Activated CD8-positive, alpha-beta memory T cell treated with anti-CD3 and anti-CD28 coated beads for 36 hours (primary cell): Measurements from ENCODE around the gene ROM1. TPM values are rescaled to one million over a fixed set of nuclear protein-coding genes. Genes with fewer than 3 reads are reported as not detected.

ENCODE experiments used
- CTCF ChIA-PET: fragments of 350-600 bp; sonication (Branson Sonifier 250); formaldehyde crosslinking; loops from one replicate; lab custom pipeline; 2021; ENCODE audit warnings: antibody characterized with exemption; lab: Charles Lee
- POLR2A ChIA-PET: fragments of 350-600 bp; sonication (Branson Sonifier 250); formaldehyde crosslinking; loops from one replicate; lab custom pipeline; 2021; ENCODE audit warnings: antibody characterized with exemption; lab: Charles Lee
- total RNA-seq, 2 experiments: library from RNA; stranded (reverse); gene quantifications; one replicate each; pipeline ENCODE4 v1.2.3, GENCODE V29; 2021

ROM1 gene
- total RNA-seq, 2 experiments from 2014 or later: 3.0 to 3.2 TPM

DNA sequence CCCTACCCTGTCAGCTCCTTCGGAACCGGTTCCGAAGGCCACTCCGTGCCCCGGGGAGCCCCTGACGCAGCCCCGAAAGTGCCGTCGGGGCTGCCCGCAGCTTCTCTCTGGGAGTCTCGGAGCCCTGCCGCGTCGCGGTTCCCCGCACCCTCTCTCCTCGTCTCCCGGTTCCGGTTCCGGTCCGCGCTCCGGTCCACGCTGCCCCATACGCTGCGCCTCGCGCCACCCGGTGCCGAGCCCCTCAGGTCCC is 12.0 kb upstream of the ROM1 start:
- ChIA-PET CTCF (interaction anchor here (1.1 to 3.0 kb wide), 4 partner anchors 9 to 176 kb away, joined by 3 to 28 read pairs (median 12); partner anchors contain the start of gene TUT1), POLR2A (interaction anchor here (0.5 to 3.2 kb wide), 14 partner anchors 9 to 283 kb away, joined by 3 to 44 read pairs (median 6); partner anchors contain the start of genes B3GAT3, C11orf98, CSKMT and EEF1G)

GRCh38 chr11:62601372-62602140 is 11.5 kb upstream of the ROM1 start, which contains the start of gene MTA2:
TSS of gene MTA2 (minus strand) at chr11:62601865. CDS start at chr11:62601450, 415 bp downstream.
- ChIA-PET CTCF (interaction anchor here (1.1 to 3.0 kb wide), 4 partner anchors 9 to 177 kb away, joined by 3 to 28 read pairs (median 12); partner anchors contain the start of gene TUT1), POLR2A (interaction anchor here (0.5 to 3.2 kb wide), 14 partner anchors 10 to 283 kb away, joined by 3 to 44 read pairs (median 6); partner anchors contain the start of genes B3GAT3, C11orf98, CSKMT and EEF1G)

DNA sequence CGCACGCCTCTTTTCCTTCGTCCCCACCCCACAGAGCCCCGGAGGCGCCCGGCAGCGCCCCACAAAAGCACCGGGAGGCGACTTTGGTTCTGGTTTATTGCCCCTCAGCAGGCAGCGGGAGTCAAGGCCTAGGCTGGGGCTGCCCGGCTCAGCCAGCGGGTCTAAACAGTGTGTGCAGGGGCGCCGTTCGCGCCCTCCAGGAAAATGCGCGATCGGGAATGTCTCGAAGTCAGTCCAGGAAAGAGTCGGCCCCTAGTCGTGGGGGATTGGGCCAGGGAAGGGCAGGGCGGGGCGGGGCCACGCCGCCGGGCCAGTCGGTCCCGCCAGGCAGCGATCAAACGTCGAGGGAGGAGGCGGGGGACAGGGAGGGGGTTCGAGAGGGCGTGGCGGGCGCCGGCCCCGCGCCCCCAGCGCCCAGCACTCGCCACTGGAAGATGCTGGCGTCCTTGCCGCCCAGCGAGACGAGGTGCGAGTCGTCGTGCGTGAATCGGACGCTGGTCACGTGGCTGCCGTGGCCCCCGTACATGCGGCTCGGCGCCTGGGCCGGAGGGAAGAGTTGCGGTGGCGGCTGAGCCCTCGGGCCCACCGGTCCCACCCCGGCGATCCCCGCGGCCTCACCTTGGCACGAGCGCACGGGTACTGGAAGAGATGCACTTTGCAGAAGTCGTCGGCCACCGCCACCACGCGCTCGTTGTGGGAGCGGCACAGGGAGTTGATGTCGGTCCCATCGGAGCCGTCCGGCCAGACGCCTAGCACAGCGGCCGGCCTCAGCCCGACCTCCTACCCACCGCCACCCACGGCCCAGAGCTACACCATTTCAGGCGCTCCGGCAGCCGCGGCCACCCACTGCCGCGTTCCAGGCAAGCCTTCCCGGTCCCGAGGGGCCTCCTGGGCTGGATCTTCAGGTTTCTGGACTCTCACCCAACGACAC is 10.7 kb upstream of the ROM1 start:
- POLR2A ChIA-PET: interaction anchor here (0.6 to 3.2 kb wide), 11 partner anchors 9 to 239 kb away, joined by 3 to 44 read pairs (median 6); partner anchors contain the start of genes B3GAT3, C11orf98, CSKMT and EEF1G

GRCh38 chr11:62603072-62603408 is 10.0 kb upstream of the ROM1 start:
- ChIA-PET POLR2A (interaction anchor here (0.6 to 0.7 kb wide), 2 partner anchors 10 to 251 kb away, joined by 3 read pairs; partner anchors contain the start of gene ROM1), CTCF (interaction anchor here (1.8 kb wide), 1 partner anchor 12 kb away, joined by 7 read pairs; the partner anchor contains the start of gene TUT1)

More for the DNA sequence above, 10.7 kb upstream of the ROM1 start:
- CTCF ChIA-PET: interaction anchor here (1.8 to 3.0 kb wide), 3 partner anchors 8 to 11 kb away, joined by 7 to 28 read pairs (median 17); partner anchors contain the start of gene TUT1

- POLR2A ChIA-PET: no interaction called here
- CTCF ChIA-PET: interaction anchor here (1.8 kb wide), 1 partner anchor 12 kb away, joined by 7 read pairs; the partner anchor contains the start of gene TUT1
Observed at GRCh38 chr11:62603776-62604299, 9.2 kb upstream of the ROM1 start.

- CTCF ChIA-PET: interaction anchor here (1.4 to 1.8 kb wide), 2 partner anchors 13 kb away, joined by 4 to 7 read pairs; partner anchors contain the start of gene TUT1
- POLR2A ChIA-PET: no interaction called here
Observed at GRCh38 chr11:62604460-62605120, 8.5 kb upstream of the ROM1 start.

DNA sequence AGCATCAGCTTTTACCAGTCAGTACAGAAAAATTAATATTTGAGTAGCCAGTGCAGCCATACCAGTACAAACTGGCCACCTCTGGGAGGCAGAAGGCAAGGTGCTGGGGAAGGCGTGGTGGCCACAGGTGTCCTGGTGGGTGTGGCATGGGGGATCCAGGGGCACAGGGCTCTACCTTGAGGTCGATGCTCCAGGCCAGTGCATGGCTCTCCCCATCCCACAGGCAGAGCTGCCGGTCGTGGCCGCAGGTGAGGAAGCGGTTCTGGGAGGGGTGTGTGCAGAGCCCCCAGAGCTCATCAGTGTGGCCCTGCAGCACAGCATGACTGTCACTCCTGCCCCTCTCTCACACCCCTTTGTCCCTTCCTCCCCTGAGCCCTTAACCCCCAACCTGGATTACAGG is 7.6 kb upstream of the ROM1 start:
- ChIA-PET POLR2A (no interaction called here), CTCF (interaction anchor here (1.0 to 1.4 kb wide), 2 partner anchors 14 to 18 kb away, joined by 3 to 4 read pairs; partner anchors contain the start of gene TUT1)

GRCh38 chr11:62605902-62606301 is 7.2 kb upstream of the ROM1 start:
- POLR2A ChIA-PET: no interaction called here
- CTCF ChIA-PET: interaction anchor here (1.0 to 1.4 kb wide), 2 partner anchors 14 to 18 kb away, joined by 3 to 4 read pairs; partner anchors contain the start of gene TUT1

- POLR2A ChIA-PET: interaction anchor here (0.8 kb wide), 1 partner anchor 16 kb away, joined by 3 read pairs; the partner anchor contains the start of gene TUT1
- CTCF ChIA-PET: interaction anchor here (6.1 kb wide), 1 partner anchor 15 kb away, joined by 46 read pairs; the partner anchor contains the start of gene TUT1
Observed at GRCh38 chr11:62607714-62608113, 5.3 kb upstream of the ROM1 start.

GRCh38 chr11:62608776-62609175 is 4.3 kb upstream of the ROM1 start:
- ChIA-PET POLR2A (no interaction called here), CTCF (interaction anchor here (6.1 kb wide), 1 partner anchor 16 kb away, joined by 46 read pairs; the partner anchor contains the start of gene TUT1)

GRCh38 chr11:62610403-62610802 is 2.7 kb upstream of the ROM1 start:
- CTCF ChIA-PET: interaction anchor here (0.5 to 6.1 kb wide), 7 partner anchors 10 to 257 kb away, joined by 3 to 46 read pairs (median 4); partner anchors contain the start of genes MTA2 and TUT1
- POLR2A ChIA-PET: interaction anchor here (4.0 kb wide), 1 partner anchor 55 kb away, joined by 12 read pairs; the partner anchor contains the start of genes C11orf98 and CSKMT

DNA sequence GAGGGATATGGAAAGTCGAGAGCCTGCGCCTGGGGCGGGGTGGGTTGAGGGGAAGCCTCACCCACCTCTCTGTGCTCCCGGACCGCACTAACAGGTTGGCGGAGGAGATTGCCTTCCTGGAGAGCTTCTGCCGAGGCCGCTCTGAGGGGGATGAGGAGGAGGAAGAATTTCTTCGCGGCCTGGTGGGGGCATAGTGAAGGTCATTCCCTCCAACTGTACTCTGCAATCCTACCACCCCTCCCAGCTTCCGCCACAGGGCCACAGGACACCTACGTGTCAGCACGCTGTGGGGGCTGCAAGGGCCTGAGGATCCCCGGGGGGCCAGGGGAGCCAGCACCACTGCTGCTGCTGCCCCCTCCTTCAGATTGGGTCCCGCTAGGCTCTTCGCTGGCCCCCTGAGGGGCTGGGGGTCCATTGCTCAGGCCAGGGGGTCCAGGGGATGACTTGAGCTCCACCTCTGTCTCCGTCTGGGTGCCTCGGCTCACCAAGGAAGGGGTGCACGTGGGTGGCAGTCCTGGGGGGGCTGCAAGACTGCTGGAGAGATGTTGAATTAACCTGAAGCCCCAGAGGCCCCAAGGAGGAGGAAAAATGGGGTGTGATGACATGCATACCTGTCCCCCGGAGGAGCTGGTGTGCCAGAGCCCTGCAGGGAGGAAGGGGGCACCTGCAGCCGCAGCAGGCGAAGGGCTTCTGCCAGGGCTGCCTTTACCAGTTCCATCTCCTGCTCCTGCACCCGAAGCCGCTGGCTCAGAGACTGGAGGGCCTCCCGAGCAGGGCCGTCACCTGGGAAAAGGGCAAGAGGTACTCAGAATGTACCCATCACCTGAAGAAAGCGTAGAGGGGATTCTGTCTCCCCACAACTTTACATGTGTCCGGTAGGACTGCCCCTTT is 2.0 kb upstream of the ROM1 start:
- POLR2A ChIA-PET: interaction anchor here (1.0 to 4.0 kb wide), 5 partner anchors 10 to 54 kb away, joined by 3 to 14 read pairs (median 12); partner anchors contain the start of genes C11orf98, CSKMT, MTA2 and TUT1
- CTCF ChIA-PET: interaction anchor here (0.5 to 6.1 kb wide), 14 partner anchors 10 to 256 kb away, joined by 3 to 46 read pairs (median 4); partner anchors contain the start of genes B3GAT3, MTA2 and TUT1

DNA sequence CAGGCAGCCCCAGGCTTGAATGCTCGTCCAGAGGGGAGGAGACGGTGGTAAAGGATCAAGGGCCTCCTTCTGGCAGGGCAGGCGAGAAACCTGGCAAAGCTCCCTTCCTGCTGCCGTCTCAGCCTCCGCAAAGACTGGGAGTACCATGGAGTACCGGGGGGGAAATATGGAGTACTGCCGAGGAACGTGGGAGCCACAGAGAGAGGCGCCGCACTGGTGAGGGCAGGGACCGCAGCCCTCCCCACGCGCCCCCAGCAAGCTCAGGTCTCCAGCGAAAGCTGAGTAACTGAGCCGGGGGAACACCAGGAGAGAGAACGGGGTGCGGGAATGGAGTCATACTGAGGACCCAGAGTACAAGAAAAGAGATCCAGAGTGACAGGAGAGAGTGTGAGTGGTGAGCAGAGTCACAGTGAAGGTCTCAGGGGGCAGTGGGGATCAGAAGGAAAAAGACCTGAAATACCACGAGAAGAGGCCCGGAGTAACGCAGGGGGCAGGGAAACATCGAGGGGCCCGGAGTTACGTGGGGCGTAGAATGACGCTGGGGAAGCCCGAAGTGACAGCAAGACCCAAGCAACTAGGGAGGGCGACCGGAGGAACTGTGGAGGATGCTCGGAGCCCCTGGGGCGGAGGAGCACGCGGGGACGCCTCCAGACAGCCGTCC is 1.2 kb upstream of the ROM1 start:
- ChIA-PET POLR2A (interaction anchor here (0.6 to 4.0 kb wide), 7 partner anchors 9 to 185 kb away, joined by 3 to 14 read pairs (median 4); partner anchors contain the start of genes C11orf98, CSKMT, EEF1G and MTA2), CTCF (interaction anchor here (0.5 to 6.1 kb wide), 14 partner anchors 10 to 184 kb away, joined by 3 to 46 read pairs (median 4); partner anchors contain the start of genes B3GAT3, LBHD1, MTA2 and TUT1)

DNA sequence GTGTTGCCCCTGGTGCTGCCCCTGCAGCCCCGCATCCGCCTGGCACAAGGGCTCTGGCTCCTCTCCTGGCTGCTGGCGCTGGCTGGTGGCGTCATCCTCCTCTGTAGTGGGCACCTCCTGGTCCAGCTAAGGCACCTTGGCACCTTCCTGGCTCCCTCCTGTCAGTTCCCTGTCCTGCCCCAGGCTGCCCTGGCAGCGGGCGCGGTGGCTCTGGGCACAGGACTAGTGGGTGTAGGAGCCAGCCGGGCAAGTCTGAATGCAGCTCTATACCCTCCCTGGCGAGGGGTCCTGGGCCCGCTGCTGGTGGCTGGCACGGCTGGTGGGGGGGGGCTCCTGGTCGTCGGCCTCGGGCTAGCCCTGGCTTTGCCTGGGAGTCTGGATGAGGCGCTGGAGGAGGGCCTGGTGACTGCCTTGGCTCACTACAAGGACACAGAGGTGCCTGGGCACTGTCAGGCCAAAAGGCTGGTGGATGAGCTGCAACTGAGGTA is 278 bp downstream of the ROM1 start:
- POLR2A ChIA-PET: interaction anchor here (0.6 to 4.0 kb wide), 4 partner anchors 8 to 52 kb away, joined by 3 to 12 read pairs (median 4); partner anchors contain the start of genes B3GAT3, C11orf98, CSKMT and EEF1G
- CTCF ChIA-PET: interaction anchor here (0.8 to 6.1 kb wide), 4 partner anchors 8 to 40 kb away, joined by 4 to 46 read pairs (median 4); partner anchors contain the start of genes B3GAT3, INTS5 and TUT1

- POLR2A ChIA-PET: no interaction called here
- CTCF ChIA-PET: no interaction called here
Observed at GRCh38 chr11:62614275-62614674, 1.2 kb downstream of the ROM1 start.
